ENCODE data around the gene ICAM5. TPM values are rescaled to one million over a fixed set of nuclear protein-coding genes. Genes with fewer than 3 reads are reported as not detected.
"Not testable (repeated sequence)": the region's sequence is repeated elsewhere in the genome, so short reads cannot be mapped to it uniquely, and the experiment has no call there.

ICAM5 gene, protein sequence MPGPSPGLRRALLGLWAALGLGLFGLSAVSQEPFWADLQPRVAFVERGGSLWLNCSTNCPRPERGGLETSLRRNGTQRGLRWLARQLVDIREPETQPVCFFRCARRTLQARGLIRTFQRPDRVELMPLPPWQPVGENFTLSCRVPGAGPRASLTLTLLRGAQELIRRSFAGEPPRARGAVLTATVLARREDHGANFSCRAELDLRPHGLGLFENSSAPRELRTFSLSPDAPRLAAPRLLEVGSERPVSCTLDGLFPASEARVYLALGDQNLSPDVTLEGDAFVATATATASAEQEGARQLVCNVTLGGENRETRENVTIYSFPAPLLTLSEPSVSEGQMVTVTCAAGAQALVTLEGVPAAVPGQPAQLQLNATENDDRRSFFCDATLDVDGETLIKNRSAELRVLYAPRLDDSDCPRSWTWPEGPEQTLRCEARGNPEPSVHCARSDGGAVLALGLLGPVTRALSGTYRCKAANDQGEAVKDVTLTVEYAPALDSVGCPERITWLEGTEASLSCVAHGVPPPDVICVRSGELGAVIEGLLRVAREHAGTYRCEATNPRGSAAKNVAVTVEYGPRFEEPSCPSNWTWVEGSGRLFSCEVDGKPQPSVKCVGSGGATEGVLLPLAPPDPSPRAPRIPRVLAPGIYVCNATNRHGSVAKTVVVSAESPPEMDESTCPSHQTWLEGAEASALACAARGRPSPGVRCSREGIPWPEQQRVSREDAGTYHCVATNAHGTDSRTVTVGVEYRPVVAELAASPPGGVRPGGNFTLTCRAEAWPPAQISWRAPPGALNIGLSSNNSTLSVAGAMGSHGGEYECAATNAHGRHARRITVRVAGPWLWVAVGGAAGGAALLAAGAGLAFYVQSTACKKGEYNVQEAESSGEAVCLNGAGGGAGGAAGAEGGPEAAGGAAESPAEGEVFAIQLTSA
- polyA plus RNA-seq (2013, experiment 1 of 2): 0.45 TPM
- 0.44 TPM for polyA plus RNA-seq (2013, experiment 2 of 2)

GRCh38 chr19:10289836-10290356 lies at the start of gene ICAM5:
ICAM5 (plus strand) TSS chr19:10289952; CDS start chr19:10290044, 92 bp downstream.
- Histone ChIP-seq H3K9ac (ENCODE audit: low read depth, low read length) (no peak within 1 kb of the TSS), H3K9me3 (ENCODE audit: insufficient read depth, low read depth, low read length) (no peaks in the 10 kb centered on the region), H3K36me3 (ENCODE audit: insufficient read depth, low read length) (peaks cover 4% of the 10 kb centered on the region; the same call in 1 of the 2 replicates), H3K27me3 (ENCODE audit: insufficient read depth, low read length) (peaks cover 94% of the 10 kb centered on the region), H3K4me3 (ENCODE audit: low read length) (peak within 1 kb of the TSS; percentile 54), H3K4me1 (ENCODE audit: insufficient read depth, low read length) (0 out of 2 replicates have a peak, but pooled peaks cover 3% of the 10 kb centered on the region), H3K27ac (ENCODE audit: low read depth, low read length) (no peak within 1 kb of the TSS)
- WGBS: 1% methylated on average over 44 of the region's 45 CpGs

- not testable (repeated sequence) for H3K27ac ChIP-seq (ENCODE audit: low read depth, low read length); H3K9me3 ChIP-seq (ENCODE audit: insufficient read depth, low read depth, low read length); H3K36me3 ChIP-seq (ENCODE audit: insufficient read depth, low read length); H3K4me3 ChIP-seq (ENCODE audit: low read length); H3K27me3 ChIP-seq (ENCODE audit: insufficient read depth, low read length); H3K9ac ChIP-seq (ENCODE audit: low read depth, low read length); H3K4me1 ChIP-seq (ENCODE audit: insufficient read depth, low read length)
- WGBS: 94% methylated on average over 11 of the region's 11 CpGs
Measured at GRCh38 chr19:10241826-10242449, 47.8 kb upstream of the ICAM5 start.

GRCh38 chr19:10243606-10244005 lies 46.1 kb upstream of the ICAM5 start:
- 90% methylated on average over 7 of the region's 7 CpGs for WGBS
- no peak overlapping the region for H3K4me3 ChIP-seq (ENCODE audit: low read length)
- no peak overlapping the region for H3K27ac ChIP-seq (ENCODE audit: low read depth, low read length)
- no peak overlapping the region for H3K9ac ChIP-seq (ENCODE audit: low read depth, low read length)
- no peaks in the 10 kb centered on the region for H3K27me3 ChIP-seq (ENCODE audit: insufficient read depth, low read length)
- no peaks in the 10 kb centered on the region for H3K36me3 ChIP-seq (ENCODE audit: insufficient read depth, low read length)
- no peaks in the 10 kb centered on the region for H3K4me1 ChIP-seq (ENCODE audit: insufficient read depth, low read length)
- H3K9me3 ChIP-seq (ENCODE audit: insufficient read depth, low read depth, low read length): no peaks in the 10 kb centered on the region

DNA sequence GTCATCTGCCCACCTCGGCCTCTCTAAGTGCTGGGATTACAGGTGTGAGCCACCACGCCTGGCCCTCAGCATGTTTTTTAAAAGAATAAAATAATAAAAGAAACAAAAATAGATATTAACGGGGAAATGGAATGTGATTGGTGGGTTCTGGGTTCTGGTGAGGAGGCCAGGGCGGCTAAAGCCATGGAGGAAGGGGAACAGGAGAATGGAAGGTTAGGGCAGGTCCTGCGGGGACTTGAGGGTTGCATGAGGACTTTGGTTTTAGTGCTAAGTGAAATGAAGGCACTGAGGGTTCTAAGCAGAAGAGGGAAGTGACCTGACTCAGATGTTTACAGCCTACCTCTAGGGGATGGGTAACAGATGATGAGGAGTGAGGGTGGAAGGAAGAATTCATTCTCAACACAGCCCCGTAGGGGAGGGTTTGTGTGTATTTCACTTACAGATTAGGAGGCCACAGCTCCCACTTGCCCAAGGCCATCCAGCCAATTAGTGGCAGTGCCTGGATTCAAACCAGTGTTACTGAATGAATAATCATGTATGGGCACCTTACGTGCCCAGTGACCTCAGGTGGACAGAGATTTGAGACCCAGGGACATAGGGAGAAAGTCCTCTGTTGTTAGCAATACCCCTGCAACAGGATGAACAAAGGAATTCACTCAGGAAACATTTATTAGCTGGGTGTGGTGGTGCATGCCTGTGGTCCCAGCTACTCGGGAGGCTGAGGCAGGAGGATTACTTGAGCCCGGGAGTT lies 44.4 kb upstream of the ICAM5 start:
- Histone ChIP-seq H3K27ac (ENCODE audit: low read depth, low read length) (no peak overlapping the region), H3K36me3 (ENCODE audit: insufficient read depth, low read length) (no peaks in the 10 kb centered on the region), H3K9me3 (ENCODE audit: insufficient read depth, low read depth, low read length) (no peaks in the 10 kb centered on the region), H3K4me3 (ENCODE audit: low read length) (no peak overlapping the region), H3K9ac (ENCODE audit: low read depth, low read length) (no peak overlapping the region), H3K4me1 (ENCODE audit: insufficient read depth, low read length) (no peaks in the 10 kb centered on the region), H3K27me3 (ENCODE audit: insufficient read depth, low read length) (no peaks in the 10 kb centered on the region)
- 89% methylated on average over 8 of the region's 9 CpGs for WGBS

DNA sequence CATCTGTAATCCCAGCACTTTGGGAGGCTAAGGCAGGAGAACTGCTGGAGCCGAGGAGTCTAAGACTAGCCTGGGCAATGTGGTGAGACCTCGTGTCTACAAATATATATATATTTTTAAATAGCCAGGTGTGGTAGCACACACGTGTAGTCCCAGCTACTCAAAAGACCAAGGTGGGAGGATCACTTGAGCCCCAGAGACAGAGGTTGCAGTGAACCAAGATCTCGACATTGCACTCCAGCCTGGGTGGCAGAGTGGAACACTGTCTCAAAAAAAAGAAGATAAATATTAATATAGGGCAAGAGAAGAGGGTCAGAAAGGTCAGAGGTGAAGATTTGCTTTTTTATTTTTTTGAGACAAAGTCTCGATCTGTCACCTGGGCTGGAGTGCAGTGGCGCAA lies 43.2 kb upstream of the ICAM5 start:
- 86% methylated on average over 5 of the region's 6 CpGs for WGBS
- H3K4me3 ChIP-seq (ENCODE audit: low read length): no peak overlapping the region
- H3K9ac ChIP-seq (ENCODE audit: low read depth, low read length): no peak overlapping the region
- H3K36me3 ChIP-seq (ENCODE audit: insufficient read depth, low read length): no peaks in the 10 kb centered on the region
- no peak overlapping the region for H3K27ac ChIP-seq (ENCODE audit: low read depth, low read length)
- H3K27me3 ChIP-seq (ENCODE audit: insufficient read depth, low read length): no peaks in the 10 kb centered on the region
- H3K9me3 ChIP-seq (ENCODE audit: insufficient read depth, low read depth, low read length): no peaks in the 10 kb centered on the region
- H3K4me1 ChIP-seq (ENCODE audit: insufficient read depth, low read length): no peaks in the 10 kb centered on the region

- Histone ChIP-seq H3K4me3 (ENCODE audit: low read length) (peak within 1 kb of the TSS; percentile 81), H3K27me3 (ENCODE audit: insufficient read depth, low read length) (no peaks in the 10 kb centered on the region), H3K27ac (ENCODE audit: low read depth, low read length) (peak within 1 kb of the TSS; percentile 79), H3K4me1 (ENCODE audit: insufficient read depth, low read length) (peaks cover 5% of the 10 kb centered on the region), H3K9ac (ENCODE audit: low read depth, low read length) (peak within 1 kb of the TSS; percentile 79), H3K36me3 (ENCODE audit: insufficient read depth, low read length) (peaks cover 32% of the 10 kb centered on the region), H3K9me3 (ENCODE audit: insufficient read depth, low read depth, low read length) (no peaks in the 10 kb centered on the region)
- WGBS: under 1% methylated on average over 77 of the region's 77 CpGs
Measured at GRCh38 chr19:10251792-10252694, 37.7 kb upstream of the ICAM5 start, which contains the start of gene MRPL4. MRPL4 (plus strand) TSS chr19:10252214; CDS start chr19:10252254, 40 bp downstream.

- Histone ChIP-seq H3K27ac (ENCODE audit: low read depth, low read length) (no peak overlapping the region), H3K4me1 (ENCODE audit: insufficient read depth, low read length) (peaks cover 5% of the 10 kb centered on the region), H3K27me3 (ENCODE audit: insufficient read depth, low read length) (no peaks in the 10 kb centered on the region), H3K9ac (ENCODE audit: low read depth, low read length) (peak overlapping the region; percentile 79), H3K36me3 (ENCODE audit: insufficient read depth, low read length) (peaks cover 38% of the 10 kb centered on the region), H3K4me3 (ENCODE audit: low read length) (peak overlapping the region; percentile 81), H3K9me3 (ENCODE audit: insufficient read depth, low read depth, low read length) (no peaks in the 10 kb centered on the region)
- WGBS: 21% methylated on average over 6 of the region's 8 CpGs
Measured at GRCh38 chr19:10252707-10253106, 37.0 kb upstream of the ICAM5 start.

GRCh38 chr19:10254244-10254643 lies 35.5 kb upstream of the ICAM5 start:
- H3K9ac ChIP-seq (ENCODE audit: low read depth, low read length): no peak overlapping the region
- H3K9me3 ChIP-seq (ENCODE audit: insufficient read depth, low read depth, low read length): no peaks in the 10 kb centered on the region
- peaks cover 5% of the 10 kb centered on the region for H3K4me1 ChIP-seq (ENCODE audit: insufficient read depth, low read length)
- peaks cover 49% of the 10 kb centered on the region for H3K36me3 ChIP-seq (ENCODE audit: insufficient read depth, low read length)
- 93% methylated on average over 3 of the region's 3 CpGs for WGBS
- no peak overlapping the region for H3K4me3 ChIP-seq (ENCODE audit: low read length)
- no peaks in the 10 kb centered on the region for H3K27me3 ChIP-seq (ENCODE audit: insufficient read depth, low read length)
- H3K27ac ChIP-seq (ENCODE audit: low read depth, low read length): no peak overlapping the region

GRCh38 chr19:10255358-10255757 lies 34.4 kb upstream of the ICAM5 start:
- H3K4me3 ChIP-seq (ENCODE audit: low read length): no peak overlapping the region
- 89% methylated on average over 2 of the region's 2 CpGs for WGBS
- no peaks in the 10 kb centered on the region for H3K27me3 ChIP-seq (ENCODE audit: insufficient read depth, low read length)
- no peak overlapping the region for H3K9ac ChIP-seq (ENCODE audit: low read depth, low read length)
- no peak overlapping the region for H3K27ac ChIP-seq (ENCODE audit: low read depth, low read length)
- H3K4me1 ChIP-seq (ENCODE audit: insufficient read depth, low read length): peaks cover 5% of the 10 kb centered on the region
- no peaks in the 10 kb centered on the region for H3K9me3 ChIP-seq (ENCODE audit: insufficient read depth, low read depth, low read length)
- H3K36me3 ChIP-seq (ENCODE audit: insufficient read depth, low read length): peaks cover 49% of the 10 kb centered on the region
